ENCODE measurements around the gene CISTR.
"Not testable (repeated sequence)": the region's sequence is repeated elsewhere in the genome, so short reads cannot be mapped to it uniquely, and the experiment has no call there.

Gene CISTR

GRCh38 chr12:53762793-53763192 lies 11.0 kb upstream of the CISTR start:
- DNase-seq (ENCODE audit: low read depth), result not testable (repeated sequence)

DNA sequence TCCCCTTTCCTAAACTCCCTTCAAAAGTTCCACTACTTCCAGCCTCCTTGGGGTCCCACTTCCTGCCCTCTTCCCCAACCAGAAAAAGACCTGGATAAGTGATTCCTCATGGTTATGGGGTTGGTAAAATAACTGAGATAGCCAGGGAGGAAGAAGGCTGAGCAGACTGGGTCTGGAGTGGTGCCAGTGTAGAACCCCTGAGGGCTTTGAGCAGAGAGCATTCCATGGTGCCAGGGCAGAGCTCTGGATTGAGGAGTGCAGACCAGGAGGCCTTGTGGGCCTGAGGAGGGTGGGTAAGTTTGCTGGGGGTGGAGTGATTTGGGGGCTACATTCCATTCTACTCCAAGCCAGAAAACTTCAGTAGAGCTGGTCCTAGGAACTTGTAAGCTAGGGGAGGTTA lies 9.5 kb upstream of the CISTR start:
- DNase-seq (ENCODE audit: low read depth), result no peak

GRCh38 chr12:53759261-53759660 lies 7.5 kb upstream of the CISTR start:
- no peak for DNase-seq (ENCODE audit: low read depth)

DNA sequence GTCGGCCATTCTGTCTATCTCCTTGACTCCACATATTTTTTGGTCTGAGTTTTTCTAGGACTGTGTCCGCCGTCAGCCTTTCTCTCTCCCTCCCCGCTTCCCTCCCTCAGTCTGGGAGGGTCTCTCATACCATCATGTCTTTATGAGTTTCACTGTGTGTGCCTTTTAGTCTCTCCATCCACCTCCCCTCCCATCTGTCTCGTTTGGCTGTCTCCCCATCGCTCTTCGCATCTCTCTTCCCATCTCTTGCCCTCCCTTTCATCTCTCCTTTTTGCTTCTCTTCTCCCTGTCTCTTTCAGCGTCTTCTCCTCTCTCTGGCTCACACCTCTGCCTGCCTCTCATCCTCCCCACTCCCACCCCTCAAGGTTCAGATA lies 6.9 kb upstream of the CISTR start:
- DNase-seq (ENCODE audit: low read depth), result no peak

- no peak for DNase-seq (ENCODE audit: low read depth)
These were observed 6.4 kb upstream of the CISTR start for GRCh38 chr12:53758081-53758729.

- DNase-seq (ENCODE audit: low read depth), result no peak
These were observed 5.5 kb upstream of the CISTR start for GRCh38 chr12:53757101-53757770.

GRCh38 chr12:53756300-53757100 lies 4.7 kb upstream of the CISTR start:
- no peak for DNase-seq (ENCODE audit: low read depth)

GRCh38 chr12:53755893-53756292 lies 4.1 kb upstream of the CISTR start:
- no peak for DNase-seq (ENCODE audit: low read depth)

- DNase-seq (ENCODE audit: low read depth), result no peak
These were observed 3.7 kb upstream of the CISTR start for GRCh38 chr12:53755451-53755891.

- no peak for DNase-seq (ENCODE audit: low read depth)
These were observed 3.0 kb upstream of the CISTR start for GRCh38 chr12:53754633-53755264.

DNA sequence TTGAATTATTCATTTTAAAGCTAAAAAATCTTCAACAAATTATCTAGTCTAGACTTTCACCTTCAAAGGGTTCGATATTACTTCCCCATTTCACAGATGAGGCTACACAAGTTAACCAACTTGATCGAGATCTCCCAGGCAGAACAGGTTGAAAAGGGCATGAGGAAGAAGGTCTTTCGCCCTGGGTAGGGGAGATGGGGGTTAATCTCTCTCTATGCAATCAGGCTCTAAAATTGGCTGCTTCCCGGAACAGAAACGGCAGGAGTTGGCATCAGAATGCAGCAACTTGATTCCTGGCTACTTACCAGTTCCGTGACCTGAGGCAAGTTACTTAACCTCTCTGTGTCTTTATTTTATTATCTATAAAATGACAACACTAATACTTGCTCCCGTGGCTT lies 2.4 kb upstream of the CISTR start:
- no peak for DNase-seq (ENCODE audit: low read depth)

DNA sequence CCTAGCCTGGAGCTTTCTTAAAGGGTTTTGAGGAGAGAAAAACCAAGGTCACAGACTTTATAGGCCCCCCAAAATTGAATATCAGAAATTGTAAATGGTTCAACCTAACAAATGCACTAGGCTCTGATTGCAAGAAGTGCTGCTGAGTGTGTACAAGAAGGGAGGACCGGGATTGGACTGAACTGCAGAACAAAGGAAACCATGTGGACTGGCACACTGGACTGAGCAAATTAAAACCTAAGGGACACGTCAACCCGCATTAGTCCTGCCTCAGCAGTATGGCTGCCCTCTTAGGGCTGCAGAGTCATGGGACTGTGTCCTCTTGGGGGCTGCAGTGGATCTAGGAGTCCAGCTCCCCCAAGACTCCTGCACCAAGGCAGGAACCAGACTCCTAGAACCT lies 842 bp upstream of the CISTR start:
- DNase-seq (ENCODE audit: low read depth), result no peak

DNA sequence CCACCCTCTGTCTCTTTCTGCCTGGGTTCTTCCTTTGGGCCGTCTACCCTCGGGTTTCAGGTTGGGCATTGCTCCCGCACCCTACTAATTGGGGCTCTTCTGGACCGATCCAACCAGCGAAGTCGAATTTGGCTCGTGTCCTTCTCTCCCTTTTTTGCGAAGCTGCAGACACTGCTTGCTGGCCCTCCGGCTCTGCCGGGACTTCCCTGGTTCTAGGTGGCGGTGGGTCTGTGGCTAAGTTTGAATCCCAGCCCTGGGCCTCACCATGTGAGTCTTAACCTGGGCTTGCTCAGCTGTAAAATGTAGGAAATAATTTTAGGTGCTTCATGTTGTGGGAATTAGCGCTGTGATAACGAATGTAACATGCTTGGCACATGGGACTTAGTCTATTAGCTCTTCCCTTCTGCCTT lies 418 bp upstream of the CISTR start:
- no peak for DNase-seq (ENCODE audit: low read depth)

DNA sequence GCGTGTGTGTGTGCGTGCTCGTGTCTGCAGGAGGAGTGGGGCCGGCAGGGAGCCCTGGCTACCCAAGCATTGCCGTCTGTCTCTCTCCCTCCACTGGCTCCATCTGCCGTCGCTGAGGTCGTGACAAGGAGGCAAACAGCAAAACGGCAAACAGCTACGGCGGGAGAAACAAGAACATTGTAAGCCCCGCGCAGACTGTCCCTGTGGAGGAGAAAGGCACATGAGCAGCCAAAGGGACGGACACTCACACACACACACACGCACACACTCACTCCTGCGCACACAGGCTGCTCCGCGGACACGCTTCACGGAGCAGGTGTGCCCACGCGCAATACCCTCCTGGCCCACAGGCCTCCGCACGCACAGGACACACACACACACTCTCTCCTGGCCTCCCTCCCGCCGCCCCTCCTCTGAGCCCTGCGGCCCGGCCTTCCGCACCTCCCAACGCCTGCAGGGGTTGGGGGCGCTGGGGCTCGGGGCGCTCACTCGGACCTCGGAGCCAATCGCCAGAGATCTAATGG lies 905 bp downstream of the CISTR start:
- DNase-seq (ENCODE audit: low read depth), result no peak

- DNase-seq (ENCODE audit: low read depth), result no peak
These were observed 1.6 kb downstream of the CISTR start for GRCh38 chr12:53749986-53750811.

DNA sequence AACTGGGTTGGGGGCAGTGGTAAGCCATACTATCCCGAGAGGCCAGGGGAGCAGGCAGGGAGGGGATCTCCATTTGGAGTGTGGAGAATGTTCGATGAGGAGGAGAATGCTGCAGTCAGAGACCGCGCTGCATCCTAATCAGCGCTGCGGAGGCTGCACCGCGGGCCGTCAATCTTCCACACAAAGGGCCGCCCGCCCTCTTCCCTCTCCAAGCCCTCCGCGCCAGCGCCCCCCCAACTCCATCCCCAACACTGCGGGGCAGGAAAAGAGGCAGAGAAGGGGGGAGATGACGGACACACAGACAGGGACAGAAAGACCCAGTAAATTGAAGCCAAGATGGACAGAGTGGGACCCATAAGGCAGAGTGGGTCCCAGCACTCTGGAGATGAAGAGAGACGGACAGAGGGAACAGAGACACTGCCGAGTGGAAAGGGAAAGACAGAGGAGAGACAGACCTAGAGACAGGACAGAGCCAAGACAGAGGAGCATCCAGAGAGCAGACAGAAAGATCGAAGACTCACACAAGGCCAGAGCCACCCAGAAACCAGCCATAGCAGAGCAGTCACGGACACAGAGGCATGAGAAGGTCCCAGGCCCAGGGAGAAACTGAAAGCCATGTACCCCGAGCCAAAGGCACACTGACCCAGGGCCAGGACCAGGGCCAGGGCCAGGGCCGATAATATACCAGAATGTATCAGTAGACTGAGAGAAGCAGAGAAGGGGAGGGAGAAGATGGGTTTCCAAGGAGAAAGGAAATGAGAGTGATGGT lies 3.5 kb downstream of the CISTR start:
- no peak for DNase-seq (ENCODE audit: low read depth)

GRCh38 chr12:53747095-53747494 lies 4.7 kb downstream of the CISTR start:
- no peak for DNase-seq (ENCODE audit: low read depth)

DNA sequence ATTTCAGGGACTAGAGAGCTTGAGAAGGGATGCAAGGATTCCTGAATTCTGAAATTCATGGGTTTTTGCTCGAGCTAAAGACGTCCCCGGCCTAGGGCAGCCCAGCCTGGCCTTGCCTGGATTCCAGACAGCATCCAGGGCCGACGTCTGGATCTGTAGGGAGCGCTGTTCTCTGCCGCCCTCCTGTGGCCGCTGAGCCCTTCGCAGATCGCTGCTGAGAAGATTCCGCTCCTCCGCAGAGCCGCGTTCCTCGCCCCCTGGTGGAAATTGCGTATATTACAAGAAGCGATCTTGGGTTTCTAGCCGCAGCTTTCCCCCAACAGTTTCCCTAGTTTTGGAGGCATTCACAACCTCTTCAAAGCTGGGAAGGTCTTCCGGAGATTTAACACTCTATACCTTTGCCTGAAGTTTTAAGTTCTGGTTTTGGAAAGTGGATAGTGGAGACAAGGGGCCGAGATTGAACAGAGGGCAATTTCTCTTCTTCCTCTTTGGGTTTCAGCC lies 5.1 kb downstream of the CISTR start:
- no peak for DNase-seq (ENCODE audit: low read depth)

- no peak for DNase-seq (ENCODE audit: low read depth)
These were observed 7.0 kb downstream of the CISTR start for GRCh38 chr12:53744751-53745150.

DNA sequence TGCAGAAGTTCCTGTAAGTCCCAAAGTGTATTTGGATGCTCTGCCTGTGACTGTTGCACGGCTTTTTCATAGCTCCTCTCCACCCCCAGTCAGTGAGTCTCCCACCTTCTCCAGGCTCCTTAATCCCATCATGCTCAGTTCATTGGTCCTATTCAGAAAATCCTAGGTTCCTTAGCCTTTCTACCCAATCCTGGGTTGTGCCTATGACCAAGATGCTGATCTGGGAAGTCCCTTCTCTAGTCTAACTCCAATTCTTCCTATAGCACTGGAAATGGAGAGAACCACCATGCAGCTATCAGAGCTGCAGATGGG lies 7.7 kb downstream of the CISTR start:
- DNase-seq (ENCODE audit: low read depth), result no peak

All from GM04503 (cell line).